Smooth muscle cell (in vitro differentiated cells): ENCODE measurements around the gene FTSJ1. TPM values are rescaled to one million over a fixed set of nuclear protein-coding genes. Genes with fewer than 3 reads are reported as not detected.

ENCODE experiments used
- DNase-seq: peaks from one replicate; lab custom pipeline; 2025; ENCODE audit not compliant: unreplicated experiment; lab: John Stamatoyannopoulos, UW
- H2AFZ ChIP-seq: fragments of 200-600 bp; sonication (generic); 2 replicates; pipeline ENCODE4 v1.6.0; 2016; ENCODE audit warnings: antibody characterized with exemption, low read depth, mild to moderate bottlenecking
- H3F3A ChIP-seq: fragments of 200-600 bp; sonication (generic); 2 replicates; pipeline ENCODE4 v1.6.0; 2017; ENCODE audit warnings: antibody characterized with exemption, low read depth
- H3K27ac ChIP-seq: fragments of 200-600 bp; sonication (generic); 2 replicates; pipeline ENCODE4 v1.5.1; 2016; ENCODE audit warnings: low read depth, mild to moderate bottlenecking
- H3K27me3 ChIP-seq: fragments of 200-600 bp; sonication (generic); 2 replicates; pipeline ENCODE4 v1.6.1; 2016; ENCODE audit warnings: low read depth, mild to moderate bottlenecking
- H3K36me3 ChIP-seq: fragments of 200-600 bp; sonication (generic); 2 replicates; pipeline ENCODE4 v1.5.1; 2016; ENCODE audit warnings: low read depth
- H3K4me1 ChIP-seq: fragments of 200-600 bp; sonication (generic); 2 replicates; pipeline ENCODE4 v1.5.1; 2016; ENCODE audit warnings: low read depth
- H3K4me2 ChIP-seq: fragments of 200-600 bp; sonication (generic); 2 replicates; pipeline ENCODE4 v1.6.0; 2016; ENCODE audit warnings: mild to moderate bottlenecking
- H3K4me3 ChIP-seq: fragments of 200-600 bp; sonication (generic); 2 replicates; pipeline ENCODE4 v1.5.1; 2016; ENCODE audit warnings: mild to moderate bottlenecking
- H3K79me2 ChIP-seq: fragments of 200-600 bp; sonication (generic); 2 replicates; pipeline ENCODE4 v1.6.0; 2016; ENCODE audit warnings: low read depth, mild to moderate bottlenecking
- H3K9ac ChIP-seq: fragments of 200-600 bp; sonication (generic); 2 replicates; pipeline ENCODE4 v1.6.0; 2016; ENCODE audit warnings: low read depth
- H3K9me3 ChIP-seq: fragments of 200-600 bp; sonication (generic); replicated peaks from 2 replicates; pipeline ENCODE4 v1.5.1; 2016; ENCODE audit warnings: low read depth
- H4K20me1 ChIP-seq: fragments of 200-600 bp; sonication (generic); 2 replicates; pipeline ENCODE4 v1.6.0; 2016; ENCODE audit warnings: low read depth
- CTCF ChIP-seq: fragments of 200-600 bp; sonication (generic); IDR thresholded peaks from 2 replicates; pipeline ENCODE4 v1.5.1; 2017; ENCODE audit warnings: borderline replicate concordance, mild to moderate bottlenecking, antibody characterized with exemption; ENCODE audit not compliant: insufficient read depth, poor library complexity, severe bottlenecking
- WGBS: methylation state at CpG from one replicate; pipeline ENCODE4 v1.1.7; 2016; ENCODE audit warnings: low lambda C conversion rate; 5-methylcytosine and 5-hydroxymethylcytosine counted together
- polyA plus RNA-seq: library from polyadenylated mRNA; unstranded; fragments of >200 nt; fragmentation: Nextera tagmentation; extraction: Ambion mirVana; gene quantifications from 2 replicates; pipeline ENCODE4 v1.2.1, GENCODE V29; 2016
- total RNA-seq: library from RNA; depleted of rRNA; stranded (reverse); fragments of >200 nt; gene quantifications from 2 replicates; pipeline ENCODE4 v1.2.3, GENCODE V29; 2014

FTSJ1 gene
- total and polyA plus RNA-seq, 2 experiments from 2014 or later, result 60.6 to 80.8 TPM

- Histone ChIP-seq H3K27ac (no peak overlapping the region), H3K36me3 (peaks cover 4% of the 10 kb centered on the region), H3K9me3 (no peaks in the 10 kb centered on the region), H3K9ac (no peak overlapping the region), H2AFZ (no peak overlapping the region), H3F3A (no peaks in the 10 kb centered on the region), H3K27me3 (no peaks in the 10 kb centered on the region), H3K79me2 (peaks cover 23% of the 10 kb centered on the region), H4K20me1 (no peaks in the 10 kb centered on the region), H3K4me1 (no peaks in the 10 kb centered on the region), H3K4me2 (no peak overlapping the region), H3K4me3 (no peak overlapping the region)
- DNase-seq, result no peak
- TF ChIP-seq CTCF, result no peak
- WGBS, result 95% methylated on average over 19 of the region's 19 CpGs
Measured at GRCh38 chrX:48477960-48478755, 2.2 kb downstream of the FTSJ1 start.

DNA sequence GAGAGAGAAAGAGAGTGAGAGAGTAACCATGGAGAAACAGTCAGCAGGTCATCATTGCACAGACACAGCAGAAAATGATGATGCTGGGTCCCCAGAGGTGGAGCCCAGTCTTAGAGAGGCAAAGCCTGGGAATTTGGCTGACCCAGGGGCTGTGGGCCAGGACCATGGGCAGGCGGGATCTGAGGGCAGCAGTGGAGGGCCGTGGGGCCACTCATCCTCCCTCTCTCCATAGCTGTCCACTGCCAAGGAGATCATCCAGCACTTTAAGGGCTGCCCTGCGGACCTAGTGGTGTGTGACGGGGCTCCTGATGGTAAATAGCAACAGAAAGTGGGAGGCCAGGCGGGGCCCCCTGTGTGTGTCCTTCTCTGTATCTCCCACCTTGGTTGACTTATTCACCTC lies 2.8 kb downstream of the FTSJ1 start:
- Histone ChIP-seq H3K27ac (no peak overlapping the region), H3K9ac (no peak overlapping the region), H3K79me2 (peaks cover 23% of the 10 kb centered on the region), H2AFZ (no peak overlapping the region), H3K4me2 (no peak overlapping the region), H3K9me3 (no peaks in the 10 kb centered on the region), H4K20me1 (no peaks in the 10 kb centered on the region), H3K4me1 (no peaks in the 10 kb centered on the region), H3F3A (no peaks in the 10 kb centered on the region), H3K27me3 (no peaks in the 10 kb centered on the region), H3K36me3 (peaks cover 4% of the 10 kb centered on the region), H3K4me3 (no peak overlapping the region)
- TF ChIP-seq CTCF, result no peak
- DNase-seq, result no peak
- WGBS, result 81% methylated on average over 5 of the region's 5 CpGs

DNA sequence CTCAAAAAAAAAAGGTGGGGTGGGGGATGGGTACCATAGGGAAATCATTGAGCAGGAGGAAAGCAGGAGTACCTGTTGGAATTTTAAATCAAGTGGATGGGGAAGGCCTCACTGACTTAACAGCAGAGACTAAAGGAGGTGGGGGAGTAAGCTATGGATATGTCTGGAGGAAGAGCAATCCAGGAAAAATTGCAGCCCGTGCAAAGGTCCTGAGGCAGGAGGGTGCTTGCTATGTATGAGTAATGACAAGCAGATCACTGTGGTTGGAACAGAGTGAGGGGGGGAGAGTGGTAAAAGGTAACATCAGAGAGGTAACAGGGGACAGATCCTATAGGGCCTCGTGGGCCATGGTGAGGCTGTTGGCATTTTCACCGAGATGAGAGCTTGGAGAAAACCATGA lies 4.1 kb downstream of the FTSJ1 start:
- DNase-seq, result no peak
- no peaks in the 10 kb centered on the region for H4K20me1 ChIP-seq
- H3K4me1 ChIP-seq, result no peaks in the 10 kb centered on the region
- no peaks in the 10 kb centered on the region for H3F3A ChIP-seq
- no peak for TF ChIP-seq CTCF
- WGBS, result 86% methylated on average over 3 of the region's 3 CpGs
- H3K4me2 ChIP-seq, result no peak overlapping the region
- peaks cover 4% of the 10 kb centered on the region for H3K36me3 ChIP-seq
- H3K27ac ChIP-seq, result no peak overlapping the region
- H3K9me3 ChIP-seq, result no peaks in the 10 kb centered on the region
- no peak overlapping the region for H3K4me3 ChIP-seq
- H3K9ac ChIP-seq, result no peak overlapping the region
- H2AFZ ChIP-seq, result no peak overlapping the region
- peaks cover 17% of the 10 kb centered on the region for H3K79me2 ChIP-seq
- H3K27me3 ChIP-seq, result no peaks in the 10 kb centered on the region

DNA sequence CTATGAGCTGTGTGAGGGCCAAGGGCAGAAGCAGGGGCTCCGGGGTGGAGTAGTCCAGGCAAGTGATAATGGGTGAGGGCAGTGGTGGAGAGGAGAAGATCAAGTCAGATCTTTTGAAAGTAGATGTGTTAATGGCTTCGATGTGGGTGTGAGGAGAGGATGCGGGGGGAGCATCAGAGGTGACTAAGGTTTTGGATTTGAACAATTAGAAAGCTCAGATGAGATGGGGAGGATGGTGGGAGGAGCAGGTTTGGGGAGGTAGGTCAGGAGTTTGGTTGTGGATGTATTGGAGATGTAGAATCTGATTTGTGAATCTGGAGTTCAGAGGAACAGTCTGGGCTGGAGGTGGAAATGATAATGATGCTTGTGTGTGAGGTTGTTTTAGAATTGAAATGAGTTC lies 4.6 kb downstream of the FTSJ1 start:
- Histone ChIP-seq H2AFZ (no peak overlapping the region), H3K27me3 (no peaks in the 10 kb centered on the region), H3K79me2 (peaks cover 13% of the 10 kb centered on the region), H3K4me3 (no peak overlapping the region), H3K27ac (no peak overlapping the region), H3K4me2 (no peak overlapping the region), H3K4me1 (no peaks in the 10 kb centered on the region), H3K9me3 (no peaks in the 10 kb centered on the region), H4K20me1 (no peaks in the 10 kb centered on the region), H3K36me3 (peaks cover 4% of the 10 kb centered on the region), H3F3A (no peaks in the 10 kb centered on the region), H3K9ac (no peak overlapping the region)
- no peak for TF ChIP-seq CTCF
- DNase-seq, result no peak
- WGBS, result 83% methylated on average over 3 of the region's 3 CpGs
